Left renal cortex interstitium (tissue), 4 donors: ENCODE data around the gene SNAPC5. TPM values are rescaled to one million over a fixed set of nuclear protein-coding genes. Genes with fewer than 3 reads are reported as not detected.
"Not testable (repeated sequence)": the region's sequence is repeated elsewhere in the genome, so short reads cannot be mapped to it uniquely, and the experiment has no call there.

Experiments used
- DNase-seq, 4 donors: peaks; one replicate each; pipeline ENCODE4 v3.0.0-alpha.2; 2013; ENCODE audit warnings: low read depth in 4 of 4, low spot score in 2 of 4, missing footprints in 1 of 4
- polyA plus RNA-seq, 4 donors: library from polyadenylated mRNA; unstranded; fragments of 120-200 nt; gene quantifications; one replicate each; pipeline ENCODE4 v1.2.1, GENCODE V29; 2013; ENCODE audit not compliant: insufficient read length in 4 of 4

The SNAPC5 gene
- polyA plus RNA-seq, 4 donors: 34.1 to 44.5 (median 40.2) TPM

- DNase-seq: no peak
These were observed 3.3 kb downstream of the SNAPC5 start for GRCh38 chr15:66494262-66494661.

DNA sequence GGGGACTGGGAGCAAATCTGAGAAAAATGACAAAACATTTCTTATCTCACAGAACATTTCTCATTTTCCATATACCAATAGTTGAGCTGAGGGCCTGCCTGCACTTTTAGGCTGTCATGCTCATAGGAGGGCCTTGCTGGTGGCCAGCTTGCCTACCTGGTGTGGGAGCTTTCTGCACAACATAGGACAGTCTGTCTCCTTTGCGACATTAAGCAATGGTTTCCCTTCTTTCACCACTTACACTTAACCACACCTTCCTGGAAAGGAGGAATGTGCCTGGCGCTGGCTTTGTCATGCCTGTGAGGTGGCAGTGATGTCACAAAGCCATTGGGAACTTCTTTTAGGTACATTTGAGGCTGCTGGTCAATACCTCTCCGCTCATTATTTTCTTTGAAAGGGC, 5.7 kb downstream of the SNAPC5 start:
- no peak for DNase-seq

DNA sequence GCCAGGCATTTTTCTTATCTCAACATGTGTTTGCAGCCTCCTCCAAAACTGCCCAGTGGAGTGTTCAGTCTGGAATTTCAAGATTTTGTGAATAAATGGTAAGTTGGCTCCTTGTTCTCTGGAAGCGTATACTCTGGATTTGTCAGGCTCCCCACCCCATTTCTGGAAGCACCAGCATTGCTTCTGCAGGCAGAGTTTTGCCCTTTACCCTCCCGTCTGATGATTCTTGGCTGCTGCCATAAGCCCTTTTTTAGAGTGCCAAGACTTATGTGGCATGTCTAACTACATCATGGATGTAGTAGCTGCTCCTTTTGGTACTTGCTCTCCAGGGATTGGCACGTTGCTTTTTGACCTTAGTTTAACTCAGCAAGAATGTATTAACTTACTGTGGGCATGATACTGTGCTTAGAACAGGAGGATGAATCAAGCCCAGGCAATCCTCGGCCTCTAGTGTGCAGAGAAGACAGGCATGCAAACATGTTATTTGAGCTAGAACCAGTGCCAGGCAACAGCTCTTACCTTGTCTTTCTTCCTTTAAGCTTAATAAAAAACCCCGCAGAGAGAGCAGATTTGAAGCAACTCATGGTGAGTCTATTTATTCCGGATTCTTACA, 8.3 kb downstream of the SNAPC5 start:
- no peak for DNase-seq

DNA sequence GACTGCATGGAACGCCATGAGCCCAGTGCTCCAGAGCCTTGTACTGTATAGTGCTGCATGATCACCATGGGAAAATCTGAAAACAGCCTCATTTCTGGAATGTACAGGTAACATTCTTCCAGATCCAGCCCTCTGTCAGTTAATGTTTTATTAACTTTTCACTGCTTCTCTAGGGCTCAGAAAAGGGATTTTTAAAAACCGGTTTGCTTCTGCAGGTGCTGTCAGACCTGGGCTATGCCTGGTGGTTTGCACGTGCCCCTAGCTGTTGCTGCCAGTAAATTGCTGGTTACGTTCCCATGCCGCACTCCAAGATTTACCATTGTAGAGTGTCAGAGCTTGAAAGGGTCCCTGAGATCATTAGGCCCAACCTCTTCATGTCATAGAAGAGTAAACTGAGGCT, 9.0 kb downstream of the SNAPC5 start:
- DNase-seq: no peak

GRCh38 chr15:66486887-66487286, 10.7 kb downstream of the SNAPC5 start:
- DNase-seq: no peak

DNA sequence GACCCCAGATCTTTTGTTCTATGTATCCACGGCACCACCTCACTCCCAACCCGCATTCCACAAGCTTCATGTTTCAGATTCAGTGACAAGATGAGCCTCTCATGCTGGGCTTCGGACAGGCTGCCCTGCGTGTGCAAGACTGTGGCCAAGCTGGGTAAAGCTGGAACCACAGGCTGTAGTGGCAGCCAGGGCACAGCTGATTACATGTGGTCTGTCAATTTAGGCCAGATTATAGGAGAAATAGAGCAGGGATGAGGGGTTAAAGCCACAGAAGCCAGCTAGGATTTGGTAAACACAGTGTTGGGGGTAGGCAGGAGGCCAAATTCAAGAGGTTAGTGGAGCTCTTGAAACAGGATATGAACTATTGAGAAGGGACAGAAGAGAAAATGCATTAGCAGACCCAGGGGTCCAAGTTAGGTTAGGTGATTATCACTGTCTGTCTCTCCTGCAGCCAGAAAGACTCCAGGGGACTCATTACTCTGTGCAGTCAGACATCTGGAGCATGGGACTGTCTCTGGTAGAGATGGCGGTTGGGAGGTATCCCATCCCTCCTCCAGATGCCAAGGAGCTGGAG, 12.9 kb downstream of the SNAPC5 start:
- no peak for DNase-seq

DNA sequence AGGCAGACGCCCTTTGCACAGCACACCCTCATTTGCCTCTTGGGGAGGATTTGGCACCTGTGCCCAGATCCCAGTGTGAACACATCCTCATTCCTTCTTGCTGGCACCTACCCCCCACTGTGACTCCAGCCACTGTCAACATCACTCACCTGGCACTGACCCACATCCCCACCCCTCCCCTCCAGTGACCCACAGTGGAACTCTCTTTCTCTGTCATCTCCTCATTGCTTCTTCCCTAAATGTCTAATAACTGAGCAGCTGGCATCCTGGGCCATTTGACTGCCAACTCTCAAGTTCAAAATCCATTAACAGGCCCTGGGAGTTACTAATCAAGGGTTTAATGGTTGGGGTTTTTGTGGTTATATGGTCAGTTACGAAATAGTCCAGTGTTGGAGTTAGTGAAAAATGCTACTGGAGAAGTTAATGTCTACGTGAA, 14.4 kb downstream of the SNAPC5 start:
- DNase-seq: no peak

- no peak for DNase-seq
These were observed 15.0 kb downstream of the SNAPC5 start for GRCh38 chr15:66482539-66482938.

DNA sequence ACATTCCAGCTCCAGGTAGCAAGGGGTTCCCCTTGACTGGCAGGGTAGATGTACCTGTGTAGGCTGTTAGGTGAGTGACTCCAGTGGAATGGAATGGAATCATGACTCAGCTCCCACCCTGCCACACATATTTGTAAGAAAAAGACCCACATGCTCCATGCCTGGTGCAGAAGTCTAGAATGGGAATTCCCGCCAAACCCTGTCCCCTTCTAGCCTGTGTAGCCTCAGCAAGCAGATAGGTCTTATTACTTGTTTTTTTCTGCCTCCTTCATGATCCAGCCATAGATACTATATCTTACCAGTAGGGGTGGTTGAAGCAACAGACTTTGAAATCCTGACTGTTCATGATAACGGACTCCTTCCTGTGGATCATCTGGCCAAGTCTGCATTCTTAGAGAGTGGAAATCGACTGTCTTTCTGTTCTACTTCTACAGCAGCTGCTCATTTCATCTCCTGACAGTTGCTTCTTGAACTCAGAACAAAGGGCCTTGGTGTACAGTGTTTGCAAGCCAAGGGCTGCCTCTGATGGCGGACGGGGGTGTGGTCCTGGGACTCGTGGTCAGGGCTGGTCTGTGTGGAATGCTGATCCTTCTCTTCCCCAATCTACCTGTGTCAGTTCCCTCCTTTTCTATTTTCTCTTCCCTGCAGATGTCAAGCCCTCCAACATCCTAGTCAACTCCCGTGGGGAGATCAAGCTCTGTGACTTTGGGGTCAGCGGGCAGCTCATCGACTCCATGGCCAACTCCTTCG, 16.3 kb downstream of the SNAPC5 start:
- DNase-seq: no peak

GRCh38 chr15:66480267-66480666, 17.3 kb downstream of the SNAPC5 start:
- DNase-seq: no peak

- DNase-seq: no peak
These were observed 20.6 kb downstream of the SNAPC5 start for GRCh38 chr15:66477011-66477410.

DNA sequence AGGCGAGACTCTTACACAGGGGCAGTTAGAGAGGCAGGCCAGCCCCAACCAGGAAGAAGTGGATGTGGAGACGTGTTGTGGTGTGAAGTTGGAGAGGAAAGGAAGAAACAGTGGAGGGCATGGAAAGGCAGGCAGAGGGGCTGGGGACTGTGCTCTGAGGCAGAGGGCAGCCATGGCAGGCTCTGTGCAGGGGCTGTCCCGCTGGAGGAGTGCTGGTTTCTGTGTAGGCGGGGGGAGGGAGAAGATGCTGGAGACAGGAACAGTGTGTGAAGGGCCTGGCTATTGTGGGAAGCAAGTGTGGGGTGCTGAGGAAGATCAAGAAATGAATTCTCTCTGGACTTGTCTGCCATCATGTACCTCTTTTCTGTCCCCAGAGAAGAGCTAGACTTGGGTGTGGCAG, 21.0 kb downstream of the SNAPC5 start:
- DNase-seq: no peak

- DNase-seq: no peak
These were observed 22.6 kb downstream of the SNAPC5 start for GRCh38 chr15:66474963-66475362.

GRCh38 chr15:66474135-66474534, 23.4 kb downstream of the SNAPC5 start:
- no peak for DNase-seq

- DNase-seq: no peak
These were observed 25.2 kb downstream of the SNAPC5 start for GRCh38 chr15:66472176-66472999.

- DNase-seq: not testable (repeated sequence)
These were observed 26.7 kb downstream of the SNAPC5 start for GRCh38 chr15:66470825-66471224.

GRCh38 chr15:66467162-66468040, 30.2 kb downstream of the SNAPC5 start:
- DNase-seq: not testable (repeated sequence)

DNA sequence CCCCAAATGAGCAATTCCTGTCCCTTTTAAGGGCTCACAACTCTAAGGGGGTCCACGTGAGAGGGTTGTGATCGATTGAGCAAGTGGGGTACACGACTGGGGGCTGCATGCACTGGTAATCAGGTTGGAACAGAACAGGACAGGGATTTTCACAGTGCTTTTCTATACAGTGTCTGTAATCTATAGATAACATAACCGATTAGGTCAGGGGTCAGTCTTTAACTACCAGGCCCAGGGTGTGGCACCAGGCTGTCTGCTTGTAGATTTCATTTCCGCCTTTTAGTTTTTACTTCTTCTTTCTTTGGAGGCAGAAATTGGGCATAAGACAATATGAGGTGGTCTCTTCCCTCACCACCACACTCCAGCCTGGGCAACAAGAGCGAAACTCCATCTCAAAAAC, 32.3 kb downstream of the SNAPC5 start:
- DNase-seq: not testable (repeated sequence)

DNA sequence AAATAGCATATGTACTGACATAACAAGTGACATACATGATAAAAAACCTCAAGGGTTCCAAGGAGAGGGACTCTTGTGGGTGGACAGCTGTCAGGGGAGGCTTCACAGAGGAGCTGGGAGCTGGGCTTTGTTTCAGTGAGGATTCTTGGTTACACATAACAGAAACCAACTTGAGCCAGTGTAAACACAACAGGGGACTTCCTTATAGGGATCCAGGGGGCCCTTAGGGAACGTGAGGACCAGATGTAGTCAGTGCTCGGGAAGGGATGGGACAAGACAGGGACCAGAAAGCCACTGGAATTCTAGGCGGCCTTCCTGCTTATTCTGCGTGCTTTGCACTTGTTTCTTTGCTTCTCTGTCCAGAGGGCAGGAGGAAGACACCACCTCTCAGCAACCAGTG, 34.9 kb downstream of the SNAPC5 start:
- no peak for DNase-seq

DNA sequence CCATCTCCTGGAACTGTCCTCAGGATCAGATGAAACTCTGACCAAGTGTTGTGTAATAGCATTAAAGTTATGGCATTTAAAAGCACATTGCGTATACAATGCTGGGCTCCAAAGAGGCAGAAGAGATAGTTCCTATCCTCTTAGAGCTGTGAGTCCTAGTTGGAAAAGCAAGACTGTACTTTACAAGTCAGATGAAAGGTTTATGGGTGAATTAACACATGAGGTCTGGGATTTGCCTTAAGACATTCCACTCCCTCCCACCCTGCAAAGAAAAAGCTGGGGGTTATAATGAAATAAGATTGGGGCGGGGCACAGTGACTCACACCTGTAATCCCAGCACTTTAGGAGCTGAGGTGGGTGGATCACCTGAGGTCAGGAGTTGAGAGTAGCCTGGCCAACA, 35.6 kb downstream of the SNAPC5 start:
- no peak for DNase-seq
